HG03439 (cell line): Measurements from ENCODE around the gene PLXDC2.

ENCODE experiments used
- ATAC-seq: cut with Tn5 transposase; IDR thresholded peaks from one replicate; pipeline ENCODE4 v1.9.1; 2021; ENCODE audit warnings: mild to moderate bottlenecking, moderate library complexity; ENCODE audit not compliant: unreplicated experiment

The PLXDC2 gene

GRCh38 chr10:19815036-19815730 lies 1.0 kb upstream of the PLXDC2 start:
- ATAC-seq = no peak

- ATAC-seq = no peak
These were observed 361 bp upstream of the PLXDC2 start for GRCh38 chr10:19815731-19816410.

GRCh38 chr10:19817231-19817933 lies 1.1 kb downstream of the PLXDC2 start:
- ATAC-seq = no peak

GRCh38 chr10:19818876-19819275 lies 2.6 kb downstream of the PLXDC2 start:
- ATAC-seq = no peak

- no peak for ATAC-seq
These were observed 3.3 kb downstream of the PLXDC2 start for GRCh38 chr10:19819419-19820033.

- no peak for ATAC-seq
These were observed 8.4 kb downstream of the PLXDC2 start for GRCh38 chr10:19824381-19825342.

GRCh38 chr10:19825700-19826099 lies 9.5 kb downstream of the PLXDC2 start:
- ATAC-seq = no peak

GRCh38 chr10:19826712-19827111 lies 10.5 kb downstream of the PLXDC2 start:
- ATAC-seq = no peak

GRCh38 chr10:19828278-19829049 lies 12.2 kb downstream of the PLXDC2 start:
- no peak for ATAC-seq

- no peak for ATAC-seq
These were observed 16.5 kb downstream of the PLXDC2 start for GRCh38 chr10:19832699-19833098.

- no peak for ATAC-seq
These were observed 17.1 kb downstream of the PLXDC2 start for GRCh38 chr10:19833170-19833824.

- ATAC-seq = no peak
These were observed 19.7 kb downstream of the PLXDC2 start for GRCh38 chr10:19835952-19836351.

GRCh38 chr10:19839090-19839489 lies 22.9 kb downstream of the PLXDC2 start:
- ATAC-seq = no peak

GRCh38 chr10:19839552-19839951 lies 23.3 kb downstream of the PLXDC2 start:
- ATAC-seq = no peak

- ATAC-seq = no peak
These were observed 24.5 kb downstream of the PLXDC2 start for GRCh38 chr10:19840776-19841175.

- no peak for ATAC-seq
These were observed 27.3 kb downstream of the PLXDC2 start for GRCh38 chr10:19843487-19843886.

GRCh38 chr10:19845503-19846368 lies 29.5 kb downstream of the PLXDC2 start:
- ATAC-seq = no peak

- no peak for ATAC-seq
These were observed 31.1 kb downstream of the PLXDC2 start for GRCh38 chr10:19847321-19847720.
